ENCODE measurements around the gene NUDT16L1. TPM values are rescaled to one million over a fixed set of nuclear protein-coding genes. Genes with fewer than 3 reads are reported as not detected.

NUDT16L1 gene
- total RNA-seq, 1 donor from 2014 or later: 36.8 TPM

- no peak for DNase-seq (ENCODE audit: low read depth, low spot score)
- TF ChIP-seq CTCF (conservative IDR thresholded peaks at IDR 0.05): no peak
- H3K27me3 Mint-ChIP-seq (ENCODE audit: low read depth): no peaks in the 10 kb centered on the region
- no peaks in the 10 kb centered on the region for H3K9me3 Mint-ChIP-seq
- no peaks in the 10 kb centered on the region for H3K36me3 Mint-ChIP-seq (ENCODE audit: low read depth)
- no peak overlapping the region for H3K27ac Mint-ChIP-seq (ENCODE audit: unreplicated experiment)
- H3K4me3 Mint-ChIP-seq: no peak overlapping the region
- H3K4me1 Mint-ChIP-seq: no peaks in the 10 kb centered on the region
These were observed 14.1 kb upstream of the NUDT16L1 start for GRCh38 chr16:4679156-4679849.

GRCh38 chr16:4679850-4680636, 13.3 kb upstream of the NUDT16L1 start:
- no peak for DNase-seq (ENCODE audit: low read depth, low spot score)
- Mint-ChIP-seq H3K27ac (ENCODE audit: unreplicated experiment) (no peak overlapping the region), H3K4me1 (no peaks in the 10 kb centered on the region), H3K4me3 (no peak overlapping the region), H3K27me3 (ENCODE audit: low read depth) (no peaks in the 10 kb centered on the region), H3K36me3 (ENCODE audit: low read depth) (no peaks in the 10 kb centered on the region), H3K9me3 (no peaks in the 10 kb centered on the region)
- TF ChIP-seq CTCF (conservative IDR thresholded peaks at IDR 0.05): no peak

GRCh38 chr16:4680673-4681470, 12.5 kb upstream of the NUDT16L1 start:
- Mint-ChIP-seq H3K4me3 (no peak overlapping the region), H3K36me3 (ENCODE audit: low read depth) (no peaks in the 10 kb centered on the region), H3K27ac (ENCODE audit: unreplicated experiment) (no peak overlapping the region), H3K9me3 (no peaks in the 10 kb centered on the region), H3K4me1 (no peaks in the 10 kb centered on the region), H3K27me3 (ENCODE audit: low read depth) (no peaks in the 10 kb centered on the region)
- DNase-seq (ENCODE audit: low read depth, low spot score): no peak
- no peak for TF ChIP-seq CTCF (conservative IDR thresholded peaks at IDR 0.05)

GRCh38 chr16:4681471-4682083, 11.8 kb upstream of the NUDT16L1 start:
- no peaks in the 10 kb centered on the region for H3K36me3 Mint-ChIP-seq (ENCODE audit: low read depth)
- no peaks in the 10 kb centered on the region for H3K4me1 Mint-ChIP-seq
- H3K4me3 Mint-ChIP-seq: no peak overlapping the region
- DNase-seq (ENCODE audit: low read depth, low spot score): no peak
- H3K27ac Mint-ChIP-seq (ENCODE audit: unreplicated experiment): no peak overlapping the region
- H3K9me3 Mint-ChIP-seq: no peaks in the 10 kb centered on the region
- no peak for TF ChIP-seq CTCF (conservative IDR thresholded peaks at IDR 0.05)
- no peaks in the 10 kb centered on the region for H3K27me3 Mint-ChIP-seq (ENCODE audit: low read depth)

GRCh38 chr16:4682084-4682591, 11.2 kb upstream of the NUDT16L1 start:
- no peak for TF ChIP-seq CTCF (conservative IDR thresholded peaks at IDR 0.05)
- DNase-seq (ENCODE audit: low read depth, low spot score): no peak
- Mint-ChIP-seq H3K27me3 (ENCODE audit: low read depth) (no peaks in the 10 kb centered on the region), H3K4me3 (no peak overlapping the region), H3K4me1 (no peaks in the 10 kb centered on the region), H3K27ac (ENCODE audit: unreplicated experiment) (no peak overlapping the region), H3K36me3 (ENCODE audit: low read depth) (no peaks in the 10 kb centered on the region), H3K9me3 (no peaks in the 10 kb centered on the region)
